GM19463 (cell line): ENCODE measurements around the gene SIGLEC12.

Source experiments
- ATAC-seq: cut with Tn5 transposase; IDR thresholded peaks from one replicate; pipeline ENCODE4 v1.9.1; 2021; ENCODE audit warnings: mild to moderate bottlenecking, moderate library complexity; ENCODE audit not compliant: unreplicated experiment

Gene SIGLEC12

GRCh38 chr19:51501594-51502263 is at the start of gene SIGLEC12:
TSS of gene SIGLEC12 (minus strand) at chr19:51501800. CDS start at chr19:51501733, 67 bp downstream.
- ATAC-seq, result no peak

- ATAC-seq, result no peak
Observed at GRCh38 chr19:51550848-51551672, 49.5 kb upstream of the SIGLEC12 start.

GRCh38 chr19:51549533-51550324 is 48.1 kb upstream of the SIGLEC12 start:
- no peak for ATAC-seq

GRCh38 chr19:51548891-51549305 is 47.3 kb upstream of the SIGLEC12 start:
- no peak for ATAC-seq

- ATAC-seq, result no peak
Observed at GRCh38 chr19:51548213-51548651, 46.6 kb upstream of the SIGLEC12 start.

GRCh38 chr19:51547397-51548212 is 46.0 kb upstream of the SIGLEC12 start:
- no peak for ATAC-seq

- no peak for ATAC-seq
Observed at GRCh38 chr19:51546650-51547396, 45.2 kb upstream of the SIGLEC12 start.

GRCh38 chr19:51546107-51546649 is 44.6 kb upstream of the SIGLEC12 start:
- no peak for ATAC-seq

GRCh38 chr19:51544038-51544437 is 42.4 kb upstream of the SIGLEC12 start:
- ATAC-seq, result no peak

GRCh38 chr19:51542699-51543098 is 41.1 kb upstream of the SIGLEC12 start:
- no peak for ATAC-seq

- no peak for ATAC-seq
Observed at GRCh38 chr19:51541458-51542357, 40.1 kb upstream of the SIGLEC12 start.

- ATAC-seq, result no peak
Observed at GRCh38 chr19:51539821-51540366, 38.3 kb upstream of the SIGLEC12 start.

GRCh38 chr19:51535535-51535934 is 33.9 kb upstream of the SIGLEC12 start:
- ATAC-seq, result no peak

- ATAC-seq, result peak; percentile 75
Observed at GRCh38 chr19:51531349-51532315, 30.0 kb upstream of the SIGLEC12 start, which contains the start of gene SIGLEC6. TSS of gene SIGLEC6 (minus strand) at chr19:51531670. CDS start at chr19:51531648, 22 bp downstream.

GRCh38 chr19:51530616-51531015 is 29.0 kb upstream of the SIGLEC12 start:
- no peak for ATAC-seq

GRCh38 chr19:51529301-51529700 is 27.7 kb upstream of the SIGLEC12 start:
- ATAC-seq, result no peak

- no peak for ATAC-seq
Observed at GRCh38 chr19:51525651-51526050, 24.1 kb upstream of the SIGLEC12 start.
